Caki2 (cell line): ENCODE measurements around the gene GPR173. TPM values are rescaled to one million over a fixed set of nuclear protein-coding genes. Genes with fewer than 3 reads are reported as not detected.

Source experiments
- DNase-seq: peaks from one replicate; pipeline ENCODE4 v3.0.0-alpha.2; 2015; ENCODE audit warnings: low read depth
- in situ Hi-C: cut with HindIII; loops from 2 replicates; pipeline ENCODE4 v1.10.0; 2016; ENCODE audit warnings: low sequenced_read_pairs, low pct_unique_long_range_greater_than_20kb, mixed read lengths
- total RNA-seq: library from RNA; depleted of rRNA; stranded (reverse); fragments of >200 nt; shearing (Covaris generic); gene quantifications from 2 replicates; pipeline ENCODE4 v1.2.3, GENCODE V29; 2014; ENCODE audit warnings: low replicate concordance; rRNA removed

Gene GPR173
- total RNA-seq, 1 experiment from 2014 or later = not detected

GRCh38 chrX:53128097-53128749 lies 79.6 kb downstream of the GPR173 start:
- in situ Hi-C loops = no loop called here
- no peak for DNase-seq

Other genes with a start within 250 kb of the GPR173 start
- gene XAGE5, start 237.5 kb upstream of the GPR173 start, total RNA-seq = not detected in 2 replicates
- gene XAGE3, start 180.7 kb upstream of the GPR173 start, total RNA-seq = not detected in 2 replicates
- gene FAM156B, start 151.5 kb upstream of the GPR173 start, total RNA-seq = 29.0 and 32.1 TPM in 2 replicates
- gene FAM156A, start 90.3 kb upstream of the GPR173 start, total RNA-seq = 1.3 and 29.6 TPM in 2 replicates
- 3.0 and 10.2 TPM in 2 replicates for gene TSPYL2, start 33.6 kb downstream of the GPR173 start, total RNA-seq
- 2.1 and 4.5 TPM in 2 replicates for gene KANTR, start 45.4 kb downstream of the GPR173 start, total RNA-seq
- 64.8 and 144 TPM in 2 replicates for gene KDM5C, start 176.4 kb downstream of the GPR173 start, total RNA-seq
- 7.1 and 9.9 TPM in 2 replicates for gene IQSEC2, start 232.8 kb downstream of the GPR173 start, total RNA-seq